Smooth muscle cell (in vitro differentiated cells): ENCODE results near the gene USH1C. TPM values are rescaled to one million over a fixed set of nuclear protein-coding genes. Genes with fewer than 3 reads are reported as not detected.

Source experiments
- DNase-seq: peaks from one replicate; lab custom pipeline; 2025; ENCODE audit not compliant: unreplicated experiment; lab: John Stamatoyannopoulos, UW
- H2AFZ ChIP-seq: fragments of 200-600 bp; sonication (generic); 2 replicates; pipeline ENCODE4 v1.6.0; 2016; ENCODE audit warnings: antibody characterized with exemption, low read depth, mild to moderate bottlenecking
- H3F3A ChIP-seq: fragments of 200-600 bp; sonication (generic); 2 replicates; pipeline ENCODE4 v1.6.0; 2017; ENCODE audit warnings: antibody characterized with exemption, low read depth
- H3K27ac ChIP-seq: fragments of 200-600 bp; sonication (generic); 2 replicates; pipeline ENCODE4 v1.5.1; 2016; ENCODE audit warnings: low read depth, mild to moderate bottlenecking
- H3K27me3 ChIP-seq: fragments of 200-600 bp; sonication (generic); 2 replicates; pipeline ENCODE4 v1.6.1; 2016; ENCODE audit warnings: low read depth, mild to moderate bottlenecking
- H3K36me3 ChIP-seq: fragments of 200-600 bp; sonication (generic); 2 replicates; pipeline ENCODE4 v1.5.1; 2016; ENCODE audit warnings: low read depth
- H3K4me1 ChIP-seq: fragments of 200-600 bp; sonication (generic); 2 replicates; pipeline ENCODE4 v1.5.1; 2016; ENCODE audit warnings: low read depth
- H3K4me2 ChIP-seq: fragments of 200-600 bp; sonication (generic); 2 replicates; pipeline ENCODE4 v1.6.0; 2016; ENCODE audit warnings: mild to moderate bottlenecking
- H3K4me3 ChIP-seq: fragments of 200-600 bp; sonication (generic); 2 replicates; pipeline ENCODE4 v1.5.1; 2016; ENCODE audit warnings: mild to moderate bottlenecking
- H3K79me2 ChIP-seq: fragments of 200-600 bp; sonication (generic); 2 replicates; pipeline ENCODE4 v1.6.0; 2016; ENCODE audit warnings: low read depth, mild to moderate bottlenecking
- H3K9ac ChIP-seq: fragments of 200-600 bp; sonication (generic); 2 replicates; pipeline ENCODE4 v1.6.0; 2016; ENCODE audit warnings: low read depth
- H3K9me3 ChIP-seq: fragments of 200-600 bp; sonication (generic); replicated peaks from 2 replicates; pipeline ENCODE4 v1.5.1; 2016; ENCODE audit warnings: low read depth
- H4K20me1 ChIP-seq: fragments of 200-600 bp; sonication (generic); 2 replicates; pipeline ENCODE4 v1.6.0; 2016; ENCODE audit warnings: low read depth
- CTCF ChIP-seq: fragments of 200-600 bp; sonication (generic); IDR thresholded peaks from 2 replicates; pipeline ENCODE4 v1.5.1; 2017; ENCODE audit warnings: borderline replicate concordance, mild to moderate bottlenecking, antibody characterized with exemption; ENCODE audit not compliant: insufficient read depth, poor library complexity, severe bottlenecking
- WGBS: methylation state at CpG from one replicate; pipeline ENCODE4 v1.1.7; 2016; ENCODE audit warnings: low lambda C conversion rate; 5-methylcytosine and 5-hydroxymethylcytosine counted together
- polyA plus RNA-seq: library from polyadenylated mRNA; unstranded; fragments of >200 nt; fragmentation: Nextera tagmentation; extraction: Ambion mirVana; gene quantifications from 2 replicates; pipeline ENCODE4 v1.2.1, GENCODE V29; 2016
- total RNA-seq: library from RNA; depleted of rRNA; stranded (reverse); fragments of >200 nt; gene quantifications from 2 replicates; pipeline ENCODE4 v1.2.3, GENCODE V29; 2014

The USH1C gene
- total and polyA plus RNA-seq, 2 experiments from 2014 or later: not detected

- Histone ChIP-seq H3K27me3 (peaks cover 44% of the 10 kb centered on the region), H3K4me3 (no peak overlapping the region), H3K9ac (no peak overlapping the region), H3K9me3 (no peaks in the 10 kb centered on the region), H3K4me2 (no peak overlapping the region), H3K36me3 (no peaks in the 10 kb centered on the region), H3F3A (no peaks in the 10 kb centered on the region), H4K20me1 (no peaks in the 10 kb centered on the region), H2AFZ (no peak overlapping the region), H3K4me1 (no peaks in the 10 kb centered on the region), H3K27ac (no peak overlapping the region), H3K79me2 (no peaks in the 10 kb centered on the region)
- 90% methylated on average over 8 of the region's 8 CpGs for WGBS
- no peak for DNase-seq
- no peak for TF ChIP-seq CTCF
Measured at GRCh38 chr11:17537261-17537660, 7.0 kb downstream of the USH1C start.

- Histone ChIP-seq H3K27me3 (peaks cover 40% of the 10 kb centered on the region), H3K27ac (no peak overlapping the region), H3K9ac (no peak overlapping the region), H3K4me3 (no peak overlapping the region), H3F3A (no peaks in the 10 kb centered on the region), H4K20me1 (no peaks in the 10 kb centered on the region), H3K36me3 (no peaks in the 10 kb centered on the region), H3K4me1 (no peaks in the 10 kb centered on the region), H3K4me2 (no peak overlapping the region), H3K9me3 (no peaks in the 10 kb centered on the region), H2AFZ (no peak overlapping the region), H3K79me2 (no peaks in the 10 kb centered on the region)
- no peak for DNase-seq
- TF ChIP-seq CTCF: no peak
- 80% methylated on average over 3 of the region's 3 CpGs for WGBS
Measured at GRCh38 chr11:17535488-17535887, 8.7 kb downstream of the USH1C start.

- H3K79me2 ChIP-seq: no peaks in the 10 kb centered on the region
- H3K9me3 ChIP-seq: no peaks in the 10 kb centered on the region
- TF ChIP-seq CTCF: no peak
- no peaks in the 10 kb centered on the region for H3K36me3 ChIP-seq
- H3F3A ChIP-seq: no peaks in the 10 kb centered on the region
- peaks cover 7% of the 10 kb centered on the region for H3K4me1 ChIP-seq
- peaks cover 46% of the 10 kb centered on the region for H3K27me3 ChIP-seq
- H3K9ac ChIP-seq: no peak overlapping the region
- no peaks in the 10 kb centered on the region for H4K20me1 ChIP-seq
- 79% methylated on average over 11 of the region's 11 CpGs for WGBS
- H3K4me2 ChIP-seq: no peak overlapping the region
- no peak overlapping the region for H2AFZ ChIP-seq
- H3K27ac ChIP-seq: no peak overlapping the region
- no peak overlapping the region for H3K4me3 ChIP-seq
- DNase-seq: no peak
Measured at GRCh38 chr11:17533778-17534415, 10.3 kb downstream of the USH1C start.

GRCh38 chr11:17533341-17533740 is 10.9 kb downstream of the USH1C start:
- WGBS: 94% methylated on average over 6 of the region's 6 CpGs
- no peak for TF ChIP-seq CTCF
- peaks cover 7% of the 10 kb centered on the region for H3K4me1 ChIP-seq
- no peak for DNase-seq
- no peak overlapping the region for H3K4me3 ChIP-seq
- H3K27me3 ChIP-seq: peaks cover 46% of the 10 kb centered on the region
- no peaks in the 10 kb centered on the region for H3F3A ChIP-seq
- no peak overlapping the region for H2AFZ ChIP-seq
- no peak overlapping the region for H3K27ac ChIP-seq
- H3K4me2 ChIP-seq: no peak overlapping the region
- H4K20me1 ChIP-seq: no peaks in the 10 kb centered on the region
- no peak overlapping the region for H3K9ac ChIP-seq
- H3K9me3 ChIP-seq: no peaks in the 10 kb centered on the region
- no peaks in the 10 kb centered on the region for H3K79me2 ChIP-seq
- H3K36me3 ChIP-seq: no peaks in the 10 kb centered on the region
